ENCODE results near the gene HCRTR1. TPM values are rescaled to one million over a fixed set of nuclear protein-coding genes. Genes with fewer than 3 reads are reported as not detected.

Gene HCRTR1
- total and polyA plus RNA-seq, 10 of the 15 experiments (the other 5 are each of a cell fraction or from before 2014, with no cell fraction given) = not detected

DNA sequence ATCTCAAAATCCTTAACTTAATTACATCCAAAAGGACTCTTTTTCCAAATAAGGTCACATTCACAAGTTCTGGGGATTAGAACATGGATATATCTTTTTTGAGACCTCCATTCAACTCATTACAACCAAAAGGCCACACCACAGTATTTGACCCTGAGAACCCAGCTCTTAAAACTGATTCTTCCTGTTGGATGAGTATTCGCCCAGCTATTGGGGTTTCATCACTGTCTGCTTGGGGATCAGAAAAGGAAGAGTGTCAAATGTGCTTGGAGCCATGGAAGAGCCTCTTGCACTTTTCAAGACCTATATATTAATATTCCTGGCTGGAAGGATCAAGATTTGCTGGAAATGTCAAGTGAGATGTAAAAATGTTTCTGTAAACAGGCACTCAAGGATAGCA lies 46.6 kb upstream of the HCRTR1 start:
- POLR2A ChIA-PET = interaction anchor here (2.0 kb wide), 1 partner anchor 26 kb away, joined by 8 read pairs; no protein-coding TSS in a partner anchor
- SMC1A ChIA-PET (ENCODE audit: uncharacterized antibody, unreplicated experiment) = interaction anchor here (0.6 to 1.7 kb wide), 14 partner anchors 8 to 444 kb away, joined by 3 to 6 read pairs (median 3); no protein-coding TSS in a partner anchor
- Histone ChIP-seq H3K9me3 (replicated peaks; ENCODE audit: control insufficient read depth, insufficient read depth, low read length) (no peaks in the 10 kb centered on the region), H3K27me3 (replicated peaks in 1 of 2; ENCODE audit: control insufficient read depth in 2 of 2, insufficient read depth in 2 of 2, low read length in 1 of 2) (no peaks in the 10 kb centered on the region), H3K9ac (ENCODE audit: control insufficient read depth, insufficient read depth, low read length) (no peak overlapping the region), H3K79me2 (ENCODE audit: control insufficient read depth, insufficient read depth, low read length) (no peaks in the 10 kb centered on the region), H3K4me2 (ENCODE audit: control insufficient read depth, insufficient read depth) (no peak overlapping the region), H3K27ac (ENCODE audit: control insufficient read depth, insufficient read depth) (no peak overlapping the region), H2AFZ (ENCODE audit: control insufficient read depth, low read depth, low read length) (no peak overlapping the region), H3K4me3 (no peak overlapping the region), H3K4me1 (ENCODE audit: control insufficient read depth, insufficient read depth, low read length) (no peaks in the 10 kb centered on the region; the same call in 1 of the 2 replicates), H3K36me3 (ENCODE audit: control insufficient read depth in 2 of 2, insufficient read depth in 2 of 2, low read length in 1 of 2) (no peaks in the 10 kb centered on the region), H4K20me1 (ENCODE audit: control insufficient read depth, insufficient read depth) (no peaks in the 10 kb centered on the region)
- FAIRE-seq (no peak), ATAC-seq (no peak), DNase-seq (ENCODE audit: low read depth, low spot score) (no peak)
- BruUV-seq (replicated peaks) = no TSS peak
- intact Hi-C loops (cut with micrococcal nuclease; ENCODE audit: unreplicated experiment) = no loop called here
- TF ChIP-seq, protein P1, sequence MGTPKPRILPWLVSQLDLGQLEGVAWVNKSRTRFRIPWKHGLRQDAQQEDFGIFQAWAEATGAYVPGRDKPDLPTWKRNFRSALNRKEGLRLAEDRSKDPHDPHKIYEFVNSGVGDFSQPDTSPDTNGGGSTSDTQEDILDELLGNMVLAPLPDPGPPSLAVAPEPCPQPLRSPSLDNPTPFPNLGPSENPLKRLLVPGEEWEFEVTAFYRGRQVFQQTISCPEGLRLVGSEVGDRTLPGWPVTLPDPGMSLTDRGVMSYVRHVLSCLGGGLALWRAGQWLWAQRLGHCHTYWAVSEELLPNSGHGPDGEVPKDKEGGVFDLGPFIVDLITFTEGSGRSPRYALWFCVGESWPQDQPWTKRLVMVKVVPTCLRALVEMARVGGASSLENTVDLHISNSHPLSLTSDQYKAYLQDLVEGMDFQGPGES (IDR thresholded peaks at IDR 0.05) = no peak
- TF ChIP-seq SIN3A (IDR thresholded peaks at IDR 0.05; ENCODE audit: low read depth, low read length) = no peak
- TF ChIP-seq STAT3 (IDR thresholded peaks at IDR 0.05; ENCODE audit: low read depth, low read length) = no peak
- TF ChIP-seq, protein P2, sequence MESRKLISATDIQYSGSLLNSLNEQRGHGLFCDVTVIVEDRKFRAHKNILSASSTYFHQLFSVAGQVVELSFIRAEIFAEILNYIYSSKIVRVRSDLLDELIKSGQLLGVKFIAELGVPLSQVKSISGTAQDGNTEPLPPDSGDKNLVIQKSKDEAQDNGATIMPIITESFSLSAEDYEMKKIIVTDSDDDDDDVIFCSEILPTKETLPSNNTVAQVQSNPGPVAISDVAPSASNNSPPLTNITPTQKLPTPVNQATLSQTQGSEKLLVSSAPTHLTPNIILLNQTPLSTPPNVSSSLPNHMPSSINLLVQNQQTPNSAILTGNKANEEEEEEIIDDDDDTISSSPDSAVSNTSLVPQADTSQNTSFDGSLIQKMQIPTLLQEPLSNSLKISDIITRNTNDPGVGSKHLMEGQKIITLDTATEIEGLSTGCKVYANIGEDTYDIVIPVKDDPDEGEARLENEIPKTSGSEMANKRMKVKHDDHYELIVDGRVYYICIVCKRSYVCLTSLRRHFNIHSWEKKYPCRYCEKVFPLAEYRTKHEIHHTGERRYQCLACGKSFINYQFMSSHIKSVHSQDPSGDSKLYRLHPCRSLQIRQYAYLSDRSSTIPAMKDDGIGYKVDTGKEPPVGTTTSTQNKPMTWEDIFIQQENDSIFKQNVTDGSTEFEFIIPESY (IDR thresholded peaks at IDR 0.05) = no peak
- no peak for TF ChIP-seq RAD21 (IDR thresholded peaks at IDR 0.05; ENCODE audit: insufficient read depth, low read depth, low read length)
- no peak for TF ChIP-seq DPF2 (IDR thresholded peaks at IDR 0.05)
- no peak for TF ChIP-seq POLR2AphosphoS5 (IDR thresholded peaks at IDR 0.05; ENCODE audit: low read length)
- TF ChIP-seq SIX5 (IDR thresholded peaks at IDR 0.05; ENCODE audit: low read depth, low read length, severe bottlenecking) = no peak
- TF ChIP-seq POLR2AphosphoS2 (IDR thresholded peaks at IDR 0.05; ENCODE audit: low read depth, low read length) = no peak
- no peak for TF ChIP-seq IKZF1 (conservative IDR thresholded peaks at IDR 0.05)
- no peak for TF ChIP-seq KDM1A (IDR thresholded peaks at IDR 0.05; ENCODE audit: borderline replicate concordance)
- WGBS (ENCODE audit: insufficient coverage, insufficient replicate concordance, low lambda C conversion rate, missing lambda C conversion rate) = 0% methylated on average over 1 of the region's 1 CpG
- RAD21 ChIA-PET (ENCODE audit: unreplicated experiment) = interaction anchor here (0.8 to 2.1 kb wide), 5 partner anchors 17 to 218 kb away, joined by 3 to 5 read pairs (median 4); no protein-coding TSS in a partner anchor
- CTCF ChIA-PET = interaction anchor here (0.7 to 7.3 kb wide), 17 partner anchors 13 to 218 kb away, joined by 3 to 61 read pairs (median 3); partner anchors contain the start of gene HCRTR1
- in situ Hi-C loops (cut with MboI) = no loop called here
